Prostate gland (tissue), 2 donors: ENCODE data around the gene NR1H2. TPM values are rescaled to one million over a fixed set of nuclear protein-coding genes. Genes with fewer than 3 reads are reported as not detected.

Source experiments
- DNase-seq: peaks from one replicate; pipeline ENCODE4 v3.0.0-alpha.2; 2019; ENCODE audit warnings: low spot score
- H3K27ac ChIP-seq, 2 donors: fragments of 200-600 bp; sonication (generic); 2 replicates each; pipeline ENCODE4 v1.5.1; 2017 to 2019
- H3K27me3 ChIP-seq: fragments of 200-600 bp; sonication (generic); replicated peaks from 2 replicates; pipeline ENCODE4 v1.5.1; 2019; ENCODE audit not compliant: insufficient read depth
- H3K36me3 ChIP-seq, 2 donors: fragments of 200-600 bp; sonication (generic); 1 replicate in 1 of 2; 2 replicates in 1 of 2; pipeline versions ENCODE4 v1.5.1 to v1.8.1; 2017 to 2019
- H3K4me1 ChIP-seq: fragments of 200-600 bp; sonication (generic); replicated peaks from 2 replicates; pipeline ENCODE4 v1.5.1; 2019
- H3K4me3 ChIP-seq, 2 donors: fragments of 200-600 bp; sonication (generic); 2 replicates each; pipeline ENCODE4 v1.5.1; 2017 to 2019
- H3K9me3 ChIP-seq: fragments of 200-600 bp; sonication (generic); 2 replicates; pipeline ENCODE4 v1.5.1; 2017
- CTCF ChIP-seq, 4 experiments: fragments of 200-600 bp in 2 of 4; fragments of 450-650 bp in 2 of 4; sonication (generic) in 2 of 4; IDR thresholded peaks; 1 replicate in 3 of 4; 2 replicates in 1 of 4; pipeline ENCODE4 v1.5.1; 2016 to 2019; ENCODE audit warnings: antibody characterized with exemption in 4 of 4, mild to moderate bottlenecking in 2 of 4, moderate library complexity in 2 of 4
- POLR2A ChIP-seq: fragments of 450-650 bp; IDR thresholded peaks from one replicate; pipeline ENCODE4 v1.6.1; 2016; ENCODE audit warnings: antibody characterized with exemption, mild to moderate bottlenecking
- POLR2AphosphoS5 ChIP-seq: sonication (generic); formaldehyde crosslinking; IDR thresholded peaks from one replicate; pipeline ENCODE4 v1.6.1; 2017; ENCODE audit warnings: antibody characterized with exemption
- WGBS: methylation state at CpG from one replicate; pipeline ENCODE4 v1.1.5; 2018; 5-methylcytosine and 5-hydroxymethylcytosine counted together
- intact Hi-C: fragments of 100-400 bp; cut with DNase I; formaldehyde crosslinking; loops from one replicate; pipeline ENCODE4 v1.14.2; 2022
- total RNA-seq, 2 donors: library from RNA; depleted of rRNA; stranded (reverse); fragments of >200 nt; gene quantifications; one replicate each; pipeline ENCODE4 v1.1.0, GENCODE V29; 2016

NR1H2 gene
- total RNA-seq, 2 donors from 2014 or later = 110 to 129 TPM

- WGBS = 17% methylated on average over 10 of the region's 10 CpGs
- Histone ChIP-seq H3K9me3 (no peaks in the 10 kb centered on the region), H3K27me3 (no peaks in the 10 kb centered on the region), H3K4me1 (no peaks in the 10 kb centered on the region), H3K4me3 (peak overlapping the region; percentile 12 to 30), H3K36me3 (no peaks in the 10 kb centered on the region), H3K27ac (peak overlapping the region; percentile 39 to 81)
- no peak for DNase-seq
- TF ChIP-seq POLR2AphosphoS5 = no peak
- TF ChIP-seq CTCF (IDR thresholded peaks at IDR 0.05) = no peak
- no peak for TF ChIP-seq POLR2A
- intact Hi-C loops = no loop called here
Measured at GRCh38 chr19:50331221-50331993, 44.9 kb upstream of the NR1H2 start.

- TF ChIP-seq POLR2A (no peak), POLR2AphosphoS5 (no peak), CTCF (IDR thresholded peaks at IDR 0.05) (no peak)
- H3K27me3 ChIP-seq = no peaks in the 10 kb centered on the region
- H3K4me3 ChIP-seq = no peak overlapping the region
- no peaks in the 10 kb centered on the region for H3K4me1 ChIP-seq
- H3K9me3 ChIP-seq = no peaks in the 10 kb centered on the region
- no peak for DNase-seq
- intact Hi-C loops = no loop called here
- no peaks in the 10 kb centered on the region for H3K36me3 ChIP-seq
- 14% methylated on average over 2 of the region's 2 CpGs for WGBS
- H3K27ac ChIP-seq = peak overlapping the region in 1 of 2 donors; percentile 64
Measured at GRCh38 chr19:50331994-50332243, 44.3 kb upstream of the NR1H2 start.

- WGBS = 5% methylated on average over 20 of the region's 20 CpGs
- TF ChIP-seq POLR2AphosphoS5 (no peak), CTCF (IDR thresholded peaks at IDR 0.05) (no peak), POLR2A (no peak)
- intact Hi-C loops = no loop called here
- Histone ChIP-seq H3K9me3 (no peaks in the 10 kb centered on the region), H3K4me3 (peak overlapping the region; percentile 18 to 45), H3K27ac (peak overlapping the region; percentile 64 to 68), H3K27me3 (no peaks in the 10 kb centered on the region), H3K4me1 (no peaks in the 10 kb centered on the region), H3K36me3 (no peaks in the 10 kb centered on the region)
- no peak for DNase-seq
Measured at GRCh38 chr19:50332244-50333038, 43.8 kb upstream of the NR1H2 start.

- intact Hi-C loops = no loop called here
- TF ChIP-seq POLR2AphosphoS5 = no peak
- peak; percentile 87 for TF ChIP-seq POLR2A
- Histone ChIP-seq H3K27ac (peak overlapping the region; percentile 64 to 68), H3K4me3 (peak overlapping the region; percentile 18 to 45), H3K36me3 (no peaks in the 10 kb centered on the region), H3K4me1 (no peaks in the 10 kb centered on the region), H3K27me3 (no peaks in the 10 kb centered on the region), H3K9me3 (no peaks in the 10 kb centered on the region)
- WGBS = 4% methylated on average over 32 of the region's 34 CpGs
- peak; percentile 88 for DNase-seq
Measured at GRCh38 chr19:50333235-50333736, 43.0 kb upstream of the NR1H2 start.

- no peaks in the 10 kb centered on the region for H3K27me3 ChIP-seq
- peak overlapping the region; percentile 64 to 68 for H3K27ac ChIP-seq
- 14% methylated on average over 53 of the region's 54 CpGs for WGBS
- DNase-seq = peak; percentile 68
- H3K9me3 ChIP-seq = no peaks in the 10 kb centered on the region
- H3K36me3 ChIP-seq = no peaks in the 10 kb centered on the region
- no peaks in the 10 kb centered on the region for H3K4me1 ChIP-seq
- H3K4me3 ChIP-seq = peak overlapping the region; percentile 18 to 45
- TF ChIP-seq CTCF (IDR thresholded peaks at IDR 0.05) (peak in 1 of 4 experiments; percentile 24), POLR2A (peak; percentile 65), POLR2AphosphoS5 (peak; percentile 86)
- intact Hi-C loops = no loop called here
Measured at GRCh38 chr19:50333737-50334617, 42.3 kb upstream of the NR1H2 start.
